Measurements from ENCODE around the gene SLC37A1. TPM values are rescaled to one million over a fixed set of nuclear protein-coding genes. Genes with fewer than 3 reads are reported as not detected.

The SLC37A1 gene
- total and polyA plus RNA-seq, 12 donors = 1.8 to 13.2 (median 5.5) TPM

DNA sequence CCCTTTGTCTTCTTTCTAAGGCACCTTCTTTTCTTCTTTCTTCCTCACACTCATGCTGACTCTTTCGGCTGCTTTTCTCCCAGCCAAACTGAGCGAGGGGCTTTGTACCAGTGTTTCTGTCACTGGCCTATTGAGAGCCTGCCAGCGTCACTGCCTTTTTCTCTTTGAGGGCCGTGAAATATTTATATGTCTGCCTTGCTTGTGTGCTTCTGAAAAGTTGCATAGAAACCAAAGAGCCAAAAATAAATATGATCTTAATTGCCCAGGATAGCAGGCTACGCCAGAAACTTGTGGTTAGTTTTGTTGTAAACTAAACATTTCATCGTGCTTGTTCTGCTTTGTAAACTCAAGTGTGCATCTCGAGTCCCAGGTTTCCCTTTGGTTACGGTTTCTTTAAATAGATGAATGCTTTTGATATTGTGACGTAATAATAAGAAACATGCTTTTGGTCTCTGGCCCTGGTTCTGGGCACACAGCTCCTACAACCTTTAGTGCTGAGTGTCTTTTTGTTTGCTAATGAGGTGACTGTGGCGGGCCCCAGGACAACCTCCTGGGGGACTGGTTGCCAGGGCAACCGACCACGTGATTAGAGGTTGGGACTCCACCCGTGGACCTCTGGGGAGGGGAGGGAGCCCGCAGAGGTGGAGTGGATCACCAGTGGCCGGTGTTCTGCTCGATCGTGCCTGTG lies 10.8 kb downstream of the SLC37A1 start:
- DNase-seq (peak; percentile 59 to 69), ATAC-seq (peak; percentile 68 to 83 (median 76))
- Histone ChIP-seq H3K27me3 (no peaks in the 10 kb centered on the region), H3K4me1 (peaks cover 4 to 57% (median 43%) of the 10 kb centered on the region in 9 donors), H3K4me3 (peak overlapping the region in 9 of 10 donors; percentile 7 to 44 (median 39)), H3K27ac (peak overlapping the region; percentile 25 to 87 (median 75)), H3K36me3 (peaks cover 0 to 66% (median 0%) of the 10 kb centered on the region in 9 donors), H3K9me3 (no peaks in the 10 kb centered on the region)
- TF ChIP-seq, protein P1, sequence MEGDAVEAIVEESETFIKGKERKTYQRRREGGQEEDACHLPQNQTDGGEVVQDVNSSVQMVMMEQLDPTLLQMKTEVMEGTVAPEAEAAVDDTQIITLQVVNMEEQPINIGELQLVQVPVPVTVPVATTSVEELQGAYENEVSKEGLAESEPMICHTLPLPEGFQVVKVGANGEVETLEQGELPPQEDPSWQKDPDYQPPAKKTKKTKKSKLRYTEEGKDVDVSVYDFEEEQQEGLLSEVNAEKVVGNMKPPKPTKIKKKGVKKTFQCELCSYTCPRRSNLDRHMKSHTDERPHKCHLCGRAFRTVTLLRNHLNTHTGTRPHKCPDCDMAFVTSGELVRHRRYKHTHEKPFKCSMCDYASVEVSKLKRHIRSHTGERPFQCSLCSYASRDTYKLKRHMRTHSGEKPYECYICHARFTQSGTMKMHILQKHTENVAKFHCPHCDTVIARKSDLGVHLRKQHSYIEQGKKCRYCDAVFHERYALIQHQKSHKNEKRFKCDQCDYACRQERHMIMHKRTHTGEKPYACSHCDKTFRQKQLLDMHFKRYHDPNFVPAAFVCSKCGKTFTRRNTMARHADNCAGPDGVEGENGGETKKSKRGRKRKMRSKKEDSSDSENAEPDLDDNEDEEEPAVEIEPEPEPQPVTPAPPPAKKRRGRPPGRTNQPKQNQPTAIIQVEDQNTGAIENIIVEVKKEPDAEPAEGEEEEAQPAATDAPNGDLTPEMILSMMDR (IDR thresholded peaks at IDR 0.05) = no peak
- intact Hi-C loops (cut with DNase I) = no loop called here
- WGBS, 2 donors = 23 to 26% methylated on average over 17 of the region's 17 CpGs

DNA sequence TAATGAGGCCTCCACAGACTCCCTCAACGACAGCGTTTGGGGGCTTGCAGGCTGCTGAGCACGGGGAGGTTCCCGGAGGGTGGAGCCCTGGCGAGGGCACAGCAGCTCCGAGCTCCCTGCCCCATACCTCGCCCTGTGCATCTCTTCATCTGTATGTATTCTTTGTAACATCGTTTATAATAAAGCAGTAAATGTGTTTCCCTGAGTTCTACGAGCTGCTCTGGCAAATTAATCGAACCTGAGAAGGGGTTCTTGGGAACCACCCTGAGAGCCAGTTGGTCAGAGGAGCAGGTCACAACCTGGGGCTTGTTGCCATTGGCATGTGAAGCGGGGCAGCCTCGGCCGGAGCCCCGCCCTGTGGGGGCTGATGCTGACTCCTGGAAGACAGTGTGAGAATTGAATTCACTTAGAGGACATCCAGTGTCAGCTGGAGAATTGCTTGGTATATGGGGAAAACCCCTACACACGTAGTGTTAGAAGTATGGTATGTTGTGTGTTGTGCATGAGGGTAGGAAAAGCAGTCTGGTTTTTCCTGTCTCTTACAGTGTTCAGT lies 11.5 kb downstream of the SLC37A1 start:
- Histone ChIP-seq H3K36me3 (peaks cover 0 to 66% (median 0%) of the 10 kb centered on the region in 9 donors), H3K4me1 (peaks cover 4 to 57% (median 43%) of the 10 kb centered on the region in 9 donors), H3K9me3 (no peaks in the 10 kb centered on the region), H3K27me3 (no peaks in the 10 kb centered on the region), H3K27ac (peak overlapping the region; percentile 25 to 87 (median 75)), H3K4me3 (peak overlapping the region in 9 of 10 donors; percentile 7 to 44 (median 39))
- intact Hi-C loops (cut with DNase I) = no loop called here
- TF ChIP-seq, protein P1 (IDR thresholded peaks at IDR 0.05) = no peak
- WGBS, 2 donors = 38 to 40% methylated on average over 15 of the region's 15 CpGs
- DNase-seq (no peak), ATAC-seq (peak; percentile 3 to 51 (median 26))

DNA sequence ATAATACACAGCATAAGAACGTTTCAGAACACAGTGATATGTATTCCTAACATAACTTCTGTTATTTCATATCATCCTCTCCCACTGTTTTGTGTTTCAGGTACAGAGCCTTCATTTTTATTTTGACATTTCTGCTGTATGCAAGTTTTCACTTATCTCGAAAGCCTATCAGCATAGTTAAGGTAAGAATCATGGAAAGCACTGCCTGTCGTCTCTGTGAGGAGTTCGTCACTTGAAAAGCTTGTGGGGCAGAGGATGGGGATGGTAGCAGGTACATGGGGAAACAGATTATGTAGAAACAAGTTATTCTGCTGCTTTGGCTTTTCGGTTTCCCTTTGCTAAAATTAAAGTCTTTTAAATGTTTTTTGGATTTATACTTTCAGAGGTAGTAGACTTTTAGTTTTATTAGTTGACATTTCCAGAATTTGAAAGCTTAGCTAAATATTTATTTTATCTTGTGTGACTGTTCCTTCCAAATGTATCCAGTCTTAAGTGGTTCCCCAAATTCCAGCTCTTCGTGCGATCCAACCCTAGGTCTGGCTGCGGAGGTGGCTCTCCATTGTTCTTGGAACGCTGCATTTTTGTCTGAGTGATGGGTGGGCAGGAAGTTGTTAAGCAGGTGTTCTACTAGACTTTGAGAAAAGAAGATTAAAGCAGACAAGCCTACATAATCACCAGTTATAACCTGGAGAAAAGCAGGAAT lies 12.2 kb downstream of the SLC37A1 start:
- TF ChIP-seq, protein P1 (IDR thresholded peaks at IDR 0.05) = no peak
- intact Hi-C loops (cut with DNase I) = no loop called here
- Histone ChIP-seq H3K36me3 (peaks cover 0 to 60% (median 0%) of the 10 kb centered on the region in 9 donors), H3K27me3 (no peaks in the 10 kb centered on the region), H3K4me1 (peaks cover 4 to 55% (median 43%) of the 10 kb centered on the region in 9 donors), H3K9me3 (no peaks in the 10 kb centered on the region), H3K27ac (peak overlapping the region in 9 of 10 donors; percentile 13 to 87 (median 75)), H3K4me3 (no peak overlapping the region)
- DNase-seq (no peak), ATAC-seq (no peak)
- WGBS, 2 donors = 79 to 83% methylated on average over 9 of the region's 9 CpGs

DNA sequence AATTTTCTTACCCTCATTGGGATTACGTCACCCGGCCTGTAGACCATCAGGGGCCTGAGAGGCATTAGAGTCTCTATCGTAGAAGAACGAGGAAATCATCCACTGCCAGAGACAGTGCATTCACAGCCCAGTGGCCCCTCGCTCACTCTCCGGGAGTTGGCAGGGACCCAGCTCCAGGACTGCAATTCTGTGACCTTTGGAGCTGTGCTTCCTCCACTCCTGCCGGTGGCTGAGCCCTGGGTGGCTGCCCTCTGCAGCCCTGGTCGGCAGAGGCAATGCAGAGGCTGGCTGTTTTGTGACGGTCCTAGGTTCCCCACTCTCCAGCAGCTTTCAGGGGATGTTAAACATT lies 12.7 kb downstream of the SLC37A1 start:
- Histone ChIP-seq H3K4me1 (peaks cover 4 to 52% (median 43%) of the 10 kb centered on the region in 9 donors), H3K27ac (peak overlapping the region in 9 of 10 donors; percentile 13 to 87 (median 67)), H3K27me3 (no peaks in the 10 kb centered on the region), H3K4me3 (no peak overlapping the region), H3K36me3 (peaks cover 0 to 60% (median 0%) of the 10 kb centered on the region in 9 donors), H3K9me3 (no peaks in the 10 kb centered on the region)
- intact Hi-C loops (cut with DNase I) = no loop called here
- WGBS, 2 donors = 40 to 48% methylated on average over 9 of the region's 9 CpGs
- TF ChIP-seq, protein P1 (IDR thresholded peaks at IDR 0.05) = no peak
- peak in 1 of 2 donors; percentile 64 for DNase-seq
- ATAC-seq = peak in 7 of 8 donors; percentile 5 to 74 (median 35)
